CD4-positive, alpha-beta T cell treated with Interleukin-17A for 1 hour (primary cell): Measurements from ENCODE around the gene TMOD4.
A peak's percentile ranks its signal among the peaks of the same experiment; 100 is the strongest.

Experiments used
- DNase-seq: peaks from one replicate; pipeline ENCODE4 v3.0.0-alpha.2; 2020

The TMOD4 gene

GRCh38 chr1:151175041-151175741 lies 590 bp downstream of the TMOD4 start:
- no peak for DNase-seq

DNA sequence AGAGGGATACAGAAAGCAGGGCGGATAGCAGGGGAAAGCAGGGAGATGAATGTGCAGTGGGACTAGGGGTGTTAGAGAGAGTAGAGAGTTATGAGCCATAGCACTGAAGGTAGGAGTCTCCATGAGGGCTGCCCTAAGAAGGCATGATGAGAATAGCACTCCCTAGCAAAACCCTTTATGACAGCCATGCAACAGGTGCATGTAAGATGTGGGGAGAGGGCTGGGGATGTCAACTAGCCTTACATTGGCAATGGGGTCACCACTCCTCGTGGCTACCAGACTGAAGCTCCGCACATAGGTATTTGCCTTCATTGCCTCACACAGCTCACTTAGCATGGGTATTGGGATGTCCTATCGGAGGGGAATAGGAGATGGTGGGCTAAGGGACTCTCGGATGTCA lies 4.6 kb downstream of the TMOD4 start:
- no peak for DNase-seq

- DNase-seq, result no peak
Measured at GRCh38 chr1:151167116-151167515, 8.7 kb downstream of the TMOD4 start.

- DNase-seq, result no peak
Measured at GRCh38 chr1:151166505-151166956, 9.2 kb downstream of the TMOD4 start.

GRCh38 chr1:151165738-151166504 lies 9.9 kb downstream of the TMOD4 start, which contains the start of the genes LYSMD1 and SCNM1:
Gene LYSMD1, minus strand, starts transcription at chr1:151165902. Its CDS starts 644 bp downstream, at chr1:151165258.
Gene SCNM1, plus strand, starts transcription at chr1:151166144. Its CDS starts 9 bp downstream, at chr1:151166153.
- DNase-seq, result peak; percentile 98

GRCh38 chr1:151165281-151165737 lies 10.5 kb downstream of the TMOD4 start:
- DNase-seq, result no peak

- DNase-seq, result no peak
Measured at GRCh38 chr1:151164732-151165280, 11.0 kb downstream of the TMOD4 start.

GRCh38 chr1:151159373-151159772 lies 16.4 kb downstream of the TMOD4 start:
- DNase-seq, result no peak

- DNase-seq, result no peak
Measured at GRCh38 chr1:151158751-151159251, 17.0 kb downstream of the TMOD4 start.

DNA sequence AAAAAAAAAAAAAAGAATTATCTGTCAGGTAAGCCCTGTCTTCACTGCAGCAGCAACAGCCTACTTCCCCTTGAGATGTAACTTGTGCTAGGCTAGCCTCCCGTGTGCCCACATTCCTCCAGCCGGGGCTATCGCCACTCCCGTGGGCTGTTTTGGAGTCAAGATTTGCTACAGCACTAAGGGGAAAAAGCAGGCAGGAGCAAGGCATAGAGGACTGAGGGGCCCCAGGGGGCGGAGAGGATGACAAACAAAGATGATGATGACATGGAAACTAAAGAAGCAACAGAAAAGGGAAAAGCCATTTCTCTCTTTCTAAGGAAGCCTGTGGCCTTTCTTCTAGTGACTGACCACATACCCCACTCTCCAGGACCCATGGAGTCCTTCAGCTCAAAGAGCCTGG lies 17.5 kb downstream of the TMOD4 start:
- no peak for DNase-seq

DNA sequence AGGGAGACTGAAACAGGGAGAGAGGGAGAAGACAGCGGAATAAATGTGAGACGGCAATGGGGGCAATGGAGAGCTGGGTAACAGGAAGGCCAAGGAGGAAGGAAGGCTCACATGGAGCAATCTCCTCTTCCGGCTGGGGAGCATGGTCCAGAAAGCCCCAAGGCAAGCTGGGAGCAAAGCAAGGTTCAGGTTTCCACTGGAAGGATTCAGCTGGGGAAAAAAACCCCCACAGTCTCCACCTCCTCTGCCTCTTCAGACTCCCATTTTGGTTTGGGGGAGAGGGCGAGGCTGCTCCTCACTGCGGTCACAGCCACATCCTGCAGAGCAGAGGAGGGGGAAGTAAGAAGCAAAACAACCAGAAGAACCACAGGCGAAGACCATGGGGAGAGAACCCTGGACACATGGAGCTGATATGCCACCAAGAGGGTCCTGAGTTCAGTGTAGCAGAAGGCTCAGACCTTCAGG lies 18.7 kb downstream of the TMOD4 start:
- DNase-seq, result peak; percentile 74

- peak; percentile 76 for DNase-seq
Measured at GRCh38 chr1:151156515-151156819, 19.3 kb downstream of the TMOD4 start, which contains the start of gene TNFAIP8L2. Gene TNFAIP8L2, plus strand, starts transcription at chr1:151156649. Its CDS starts 2,049 bp downstream, at chr1:151158698.

DNA sequence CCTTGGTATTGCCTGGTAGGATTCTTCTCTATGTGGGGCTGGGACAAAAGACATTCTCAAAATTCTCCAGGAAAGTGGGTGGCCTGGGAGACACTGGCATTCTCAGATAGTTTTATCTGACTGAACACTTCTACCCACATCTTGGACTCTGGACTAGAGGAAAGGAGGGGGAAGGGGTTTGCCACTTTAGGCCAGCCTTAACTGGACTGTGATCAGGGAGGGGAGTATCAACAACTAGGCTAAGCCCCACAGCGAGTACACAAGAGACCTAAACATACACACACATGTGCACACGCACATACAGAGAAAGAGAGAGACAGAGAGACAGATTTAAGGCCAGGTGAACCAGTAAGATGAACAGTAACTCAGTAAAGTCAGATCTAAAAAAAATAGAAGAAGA lies 28.1 kb downstream of the TMOD4 start:
- no peak for DNase-seq

DNA sequence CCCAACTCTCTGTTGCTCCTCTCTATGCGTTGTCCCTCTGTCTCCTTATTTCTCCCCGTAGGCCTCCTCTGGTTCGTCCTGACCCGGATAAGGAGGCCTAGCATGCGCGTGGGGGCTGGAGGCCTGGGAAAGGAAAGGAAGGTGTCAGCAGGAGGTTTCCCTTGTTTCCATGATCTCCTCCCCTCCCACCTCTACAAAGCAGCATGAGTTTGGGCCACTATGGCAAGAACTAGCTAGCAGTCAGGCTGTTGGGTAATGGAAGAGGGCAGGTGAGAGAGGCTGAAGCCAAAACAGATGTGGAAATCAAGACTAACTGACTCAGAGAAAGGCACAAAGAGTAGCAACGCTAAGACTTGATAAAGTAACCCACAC lies 28.7 kb downstream of the TMOD4 start:
- no peak for DNase-seq

- DNase-seq, result peak; percentile 88
Measured at GRCh38 chr1:151146412-151147131, 29.2 kb downstream of the TMOD4 start, which contains the start of gene SEMA6C. Gene SEMA6C, minus strand, starts transcription at chr1:151146631. Its CDS starts 4,010 bp downstream, at chr1:151142621.

GRCh38 chr1:151146072-151146411 lies 29.7 kb downstream of the TMOD4 start:
- DNase-seq, result no peak

GRCh38 chr1:151145304-151146071 lies 30.3 kb downstream of the TMOD4 start:
- DNase-seq, result no peak

DNA sequence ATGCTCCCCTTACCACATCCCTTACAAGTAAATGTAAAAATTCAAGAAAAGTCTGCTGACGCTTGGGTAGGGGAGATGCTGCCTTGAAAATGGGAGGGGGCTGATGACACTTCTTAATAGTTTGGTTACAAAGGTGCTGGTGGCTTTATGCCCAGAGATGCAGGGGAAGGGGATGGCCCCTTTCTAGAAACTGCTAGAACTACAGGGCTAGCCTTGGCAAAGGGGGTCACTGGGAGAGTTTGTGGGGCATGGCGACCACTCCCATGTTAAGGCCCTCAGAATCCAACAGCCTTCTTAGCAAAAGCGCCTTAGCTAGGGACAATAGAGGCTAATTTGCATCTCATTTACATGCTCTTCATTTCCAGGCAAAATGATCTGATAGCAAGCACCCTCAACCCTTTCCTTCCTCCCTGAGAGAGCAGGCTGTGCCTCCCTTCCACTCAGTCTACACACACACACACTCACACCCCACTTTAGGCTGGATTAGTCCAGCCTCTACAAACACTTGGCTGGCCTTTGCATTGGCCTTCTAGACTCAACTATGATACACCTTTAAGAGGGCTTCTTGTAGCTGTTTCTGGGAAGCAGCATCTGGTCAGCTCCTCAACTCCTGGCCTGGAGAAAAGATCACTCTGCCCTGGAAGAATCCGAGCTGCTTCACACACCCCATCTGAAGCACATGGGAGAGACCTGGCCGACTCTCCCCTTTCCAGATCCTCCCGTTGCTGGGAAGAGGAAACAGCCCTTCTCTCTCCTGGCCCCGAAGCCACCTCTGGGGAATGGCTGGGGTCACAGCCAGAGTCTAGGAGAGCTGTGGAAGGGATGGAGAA lies 31.1 kb downstream of the TMOD4 start:
- no peak for DNase-seq

DNA sequence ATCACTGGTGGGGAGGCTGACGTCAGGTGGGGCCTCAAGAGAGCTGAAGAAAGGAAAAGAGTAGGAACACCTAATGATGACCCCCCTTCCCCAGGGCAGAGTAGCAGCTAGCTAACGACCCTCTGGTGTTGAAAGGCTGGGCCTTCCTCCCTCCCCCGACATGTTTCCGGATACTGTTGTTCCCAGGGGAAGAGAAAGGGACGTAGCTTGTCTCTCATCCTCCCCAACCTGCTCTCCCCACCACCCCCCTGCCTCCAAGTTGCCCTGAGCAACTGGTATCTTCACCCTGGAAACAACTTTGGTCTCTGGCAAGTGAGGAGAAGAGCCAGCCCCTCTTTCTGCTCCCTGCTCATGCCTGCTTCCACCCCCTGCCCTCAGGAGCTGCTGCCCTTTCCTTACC lies 31.8 kb downstream of the TMOD4 start:
- no peak for DNase-seq

GRCh38 chr1:151143057-151143435 lies 32.7 kb downstream of the TMOD4 start:
- DNase-seq, result no peak

- no peak for DNase-seq
Measured at GRCh38 chr1:151142411-151143056, 33.2 kb downstream of the TMOD4 start.
